ENCODE data around the gene GTF2F2. TPM values are rescaled to one million over a fixed set of nuclear protein-coding genes. Genes with fewer than 3 reads are reported as not detected.

Gene GTF2F2
- total RNA-seq, 3 donors from 2014 or later (not counting 1 experiment from before 2014, with no cell fraction given), result 13.6 to 16.4 (median 15.7) TPM

- Histone ChIP-seq H3K27ac (ENCODE audit: low read length) (no peak overlapping the region), H3K27me3 (ENCODE audit: control insufficient read depth, insufficient read depth, low read length) (no peaks in the 10 kb centered on the region), H3K4me3 (ENCODE audit: low read length) (no peak overlapping the region), H3K9me3 (ENCODE audit: control insufficient read depth, insufficient read depth, low read length) (no peaks in the 10 kb centered on the region), H3K36me3 (ENCODE audit: control insufficient read depth, insufficient read depth, low read length) (peaks cover 3% of the 10 kb centered on the region), H3K4me1 (ENCODE audit: control insufficient read depth, insufficient read depth, low read length) (no peaks in the 10 kb centered on the region)
- H3K27me3 Mint-ChIP-seq (ENCODE audit: low read depth in 2 of 2), result no peaks in the 10 kb centered on the region
- DNase-seq (no peak), ATAC-seq (no peak)
- WGBS (ENCODE audit: insufficient coverage), result 95% methylated on average over 2 of the region's 2 CpGs
- no peaks in the 10 kb centered on the region for H3K9me3 Mint-ChIP-seq
- no peak for TF ChIP-seq CTCF (IDR thresholded peaks at IDR 0.05)
- H3K27ac Mint-ChIP-seq, result no peak overlapping the region
- H3K4me1 Mint-ChIP-seq, result peaks cover 5 to 20% of the 10 kb centered on the region in 2 donors
- H3K4me3 Mint-ChIP-seq, result no peak overlapping the region
- intact Hi-C loops (cut with micrococcal nuclease), result no loop called here
- H3K36me3 Mint-ChIP-seq, result no peaks in the 10 kb centered on the region
Observed at GRCh38 chr13:45168555-45168930, 48.2 kb downstream of the GTF2F2 start.

GRCh38 chr13:45174478-45174877, 54.2 kb downstream of the GTF2F2 start:
- H3K27me3 ChIP-seq (ENCODE audit: control insufficient read depth, insufficient read depth, low read length), result no peaks in the 10 kb centered on the region
- no peak for DNase-seq
- H3K9me3 ChIP-seq (ENCODE audit: control insufficient read depth, insufficient read depth, low read length), result no peaks in the 10 kb centered on the region
- no peaks in the 10 kb centered on the region for H3K9me3 Mint-ChIP-seq
- no peaks in the 10 kb centered on the region for H3K4me1 ChIP-seq (ENCODE audit: control insufficient read depth, insufficient read depth, low read length)
- H3K27ac ChIP-seq (ENCODE audit: low read length), result no peak overlapping the region
- H3K27ac Mint-ChIP-seq, result peak overlapping the region in 1 of 2 donors; percentile 64
- H3K36me3 Mint-ChIP-seq, result no peaks in the 10 kb centered on the region
- TF ChIP-seq CTCF (IDR thresholded peaks at IDR 0.05), result no peak
- H3K27me3 Mint-ChIP-seq (ENCODE audit: low read depth in 2 of 2), result no peaks in the 10 kb centered on the region
- H3K4me1 Mint-ChIP-seq, result peaks cover 33 to 44% of the 10 kb centered on the region in 2 donors
- ATAC-seq, result no peak
- intact Hi-C loops (cut with micrococcal nuclease), result no loop called here
- H3K4me3 Mint-ChIP-seq, result no peak overlapping the region
- H3K4me3 ChIP-seq (ENCODE audit: low read length), result no peak overlapping the region
- H3K36me3 ChIP-seq (ENCODE audit: control insufficient read depth, insufficient read depth, low read length), result no peaks in the 10 kb centered on the region

- H3K4me1 Mint-ChIP-seq, result peaks cover 35 to 38% of the 10 kb centered on the region in 2 donors
- H3K27ac Mint-ChIP-seq, result no peak overlapping the region
Observed at GRCh38 chr13:45178349-45179162, 58.2 kb downstream of the GTF2F2 start.

More at GRCh38 chr13:45178349-45179162, 58.2 kb downstream of the GTF2F2 start:
- Histone ChIP-seq H3K4me1 (ENCODE audit: control insufficient read depth, insufficient read depth, low read length) (no peaks in the 10 kb centered on the region), H3K27ac (ENCODE audit: low read length) (no peak overlapping the region), H3K9me3 (ENCODE audit: control insufficient read depth, insufficient read depth, low read length) (no peaks in the 10 kb centered on the region), H3K4me3 (ENCODE audit: low read length) (no peak overlapping the region), H3K36me3 (ENCODE audit: control insufficient read depth, insufficient read depth, low read length) (no peaks in the 10 kb centered on the region), H3K27me3 (ENCODE audit: control insufficient read depth, insufficient read depth, low read length) (no peaks in the 10 kb centered on the region)
- no peak for TF ChIP-seq CTCF (IDR thresholded peaks at IDR 0.05)
- no peaks in the 10 kb centered on the region for H3K27me3 Mint-ChIP-seq (ENCODE audit: low read depth in 2 of 2)
- intact Hi-C loops (cut with micrococcal nuclease), result no loop called here
- no peaks in the 10 kb centered on the region for H3K9me3 Mint-ChIP-seq
- DNase-seq (no peak), ATAC-seq (no peak)
- WGBS (ENCODE audit: insufficient coverage), result 68% methylated on average over 2 of the region's 3 CpGs
- no peaks in the 10 kb centered on the region for H3K36me3 Mint-ChIP-seq
- no peak overlapping the region for H3K4me3 Mint-ChIP-seq
